Activated T-cell treated with anti-CD3 and anti-CD28 coated beads, Interleukin-2, amount 50 U/mL, for 72 hours (primary cell): ENCODE measurements around the gene TNFRSF1A. TPM values are rescaled to one million over a fixed set of nuclear protein-coding genes. Genes with fewer than 3 reads are reported as not detected.

Experiments
- ATAC-seq, 2 donors: fragments of 150-1000 bp; cut with Tn5 transposase; replicated peaks in 1 of 2; 2 replicates each; pipeline ENCODE4 v1.10.0; 2021; ENCODE audit warnings: moderate library complexity in 2 of 2, mild to moderate bottlenecking in 1 of 2
- DNase-seq, 2 donors: peaks; one replicate each; pipeline ENCODE4 v3.0.0; 2021 to 2022; ENCODE audit warnings: mixed read lengths in 1 of 2
- H3K27ac Mint-ChIP-seq: one replicate; pipeline ENCODE4 v1.8.0; 2022; ENCODE audit warnings: mild to moderate bottlenecking, moderate library complexity, mixed read lengths
- H3K27me3 Mint-ChIP-seq: one replicate; pipeline ENCODE4 v1.8.0; 2022; ENCODE audit warnings: low read depth, mixed read lengths
- H3K36me3 Mint-ChIP-seq, 2 donors: one replicate each; pipeline ENCODE4 v1.8.0; 2022; ENCODE audit warnings: mixed read lengths in 2 of 2, mild to moderate bottlenecking in 1 of 2; ENCODE audit not compliant: insufficient read depth in 2 of 2
- H3K4me1 Mint-ChIP-seq: one replicate; pipeline ENCODE4 v1.8.0; 2022; ENCODE audit warnings: low read depth, mixed read lengths
- H3K4me3 Mint-ChIP-seq, 2 donors: one replicate each; pipeline ENCODE4 v1.8.0; 2022; ENCODE audit warnings: mild to moderate bottlenecking in 2 of 2, mixed read lengths in 2 of 2, moderate library complexity in 2 of 2
- H3K9me3 Mint-ChIP-seq, 2 donors: one replicate each; pipeline ENCODE4 v1.8.0; 2022; ENCODE audit warnings: mixed read lengths in 2 of 2
- total RNA-seq, 2 donors: library from RNA; stranded (reverse); gene quantifications; one replicate each; pipeline ENCODE4 v1.2.3, GENCODE V29; 2022

TNFRSF1A gene
- total RNA-seq, 2 donors from 2014 or later, result 48.4 to 52.1 TPM

- no peaks in the 10 kb centered on the region for H3K9me3 Mint-ChIP-seq
- no peaks in the 10 kb centered on the region for H3K27me3 Mint-ChIP-seq
- no peak for DNase-seq
- no peak for ATAC-seq
- H3K4me1 Mint-ChIP-seq, result peaks cover 23% of the 10 kb centered on the region
- H3K27ac Mint-ChIP-seq, result no peak overlapping the region
- H3K36me3 Mint-ChIP-seq, result no peaks in the 10 kb centered on the region
- no peak overlapping the region for H3K4me3 Mint-ChIP-seq
Measured at GRCh38 chr12:6315704-6316597, 25.9 kb downstream of the TNFRSF1A start.

- Mint-ChIP-seq H3K27ac (no peak overlapping the region), H3K4me3 (no peak overlapping the region), H3K9me3 (no peaks in the 10 kb centered on the region), H3K27me3 (no peaks in the 10 kb centered on the region), H3K4me1 (peaks cover 23% of the 10 kb centered on the region), H3K36me3 (no peaks in the 10 kb centered on the region)
- ATAC-seq (no peak), DNase-seq (no peak)
Measured at GRCh38 chr12:6315184-6315583, 26.7 kb downstream of the TNFRSF1A start.

- Mint-ChIP-seq H3K4me1 (peaks cover 23% of the 10 kb centered on the region), H3K36me3 (no peaks in the 10 kb centered on the region), H3K9me3 (no peaks in the 10 kb centered on the region), H3K27ac (no peak overlapping the region), H3K4me3 (no peak overlapping the region), H3K27me3 (no peaks in the 10 kb centered on the region)
- DNase-seq (no peak), ATAC-seq (no peak)
Measured at GRCh38 chr12:6314776-6315175, 27.1 kb downstream of the TNFRSF1A start.

GRCh38 chr12:6313326-6313940, 28.4 kb downstream of the TNFRSF1A start:
- H3K4me3 Mint-ChIP-seq, result no peak overlapping the region
- H3K9me3 Mint-ChIP-seq, result no peaks in the 10 kb centered on the region
- H3K27ac Mint-ChIP-seq, result no peak overlapping the region
- H3K36me3 Mint-ChIP-seq, result no peaks in the 10 kb centered on the region
- peaks cover 7% of the 10 kb centered on the region for H3K27me3 Mint-ChIP-seq
- DNase-seq (no peak), ATAC-seq (no peak)
- peaks cover 19% of the 10 kb centered on the region for H3K4me1 Mint-ChIP-seq

GRCh38 chr12:6312529-6313325, 29.1 kb downstream of the TNFRSF1A start:
- Mint-ChIP-seq H3K4me3 (peak overlapping the region in 1 of 2 donors; percentile 1), H3K27me3 (peaks cover 7% of the 10 kb centered on the region), H3K36me3 (no peaks in the 10 kb centered on the region), H3K4me1 (peaks cover 12% of the 10 kb centered on the region), H3K27ac (no peak overlapping the region), H3K9me3 (no peaks in the 10 kb centered on the region)
- DNase-seq (no peak), ATAC-seq (peak; percentile 43 to 49)

- ATAC-seq, result no peak
- DNase-seq, result no peak
- peaks cover 10% of the 10 kb centered on the region for H3K4me1 Mint-ChIP-seq
- no peak overlapping the region for H3K27ac Mint-ChIP-seq
- H3K36me3 Mint-ChIP-seq, result no peaks in the 10 kb centered on the region
- H3K4me3 Mint-ChIP-seq, result no peak overlapping the region
- H3K9me3 Mint-ChIP-seq, result no peaks in the 10 kb centered on the region
- H3K27me3 Mint-ChIP-seq, result peaks cover 7% of the 10 kb centered on the region
Measured at GRCh38 chr12:6311822-6312528, 29.9 kb downstream of the TNFRSF1A start.

GRCh38 chr12:6310771-6311610, 30.9 kb downstream of the TNFRSF1A start:
- ATAC-seq (peak in 1 of 2 donors; percentile 3), DNase-seq (no peak)
- peaks cover 7% of the 10 kb centered on the region for H3K27me3 Mint-ChIP-seq
- peak overlapping the region in 1 of 2 donors; percentile 24 for H3K4me3 Mint-ChIP-seq
- no peaks in the 10 kb centered on the region for H3K36me3 Mint-ChIP-seq
- no peaks in the 10 kb centered on the region for H3K9me3 Mint-ChIP-seq
- peaks cover 10% of the 10 kb centered on the region for H3K4me1 Mint-ChIP-seq
- H3K27ac Mint-ChIP-seq, result no peak overlapping the region

- DNase-seq (no peak), ATAC-seq (no peak)
- H3K27me3 Mint-ChIP-seq, result peaks cover 7% of the 10 kb centered on the region
- no peak overlapping the region for H3K27ac Mint-ChIP-seq
- no peaks in the 10 kb centered on the region for H3K36me3 Mint-ChIP-seq
- no peak overlapping the region for H3K4me3 Mint-ChIP-seq
- H3K9me3 Mint-ChIP-seq, result no peaks in the 10 kb centered on the region
- H3K4me1 Mint-ChIP-seq, result peaks cover 4% of the 10 kb centered on the region
Measured at GRCh38 chr12:6307529-6307928, 34.3 kb downstream of the TNFRSF1A start.

GRCh38 chr12:6306599-6307220, 35.2 kb downstream of the TNFRSF1A start:
- Mint-ChIP-seq H3K4me3 (no peak overlapping the region), H3K27me3 (peaks cover 7% of the 10 kb centered on the region), H3K27ac (no peak overlapping the region), H3K4me1 (no peaks in the 10 kb centered on the region), H3K36me3 (no peaks in the 10 kb centered on the region), H3K9me3 (no peaks in the 10 kb centered on the region)
- DNase-seq (no peak), ATAC-seq (no peak)

- Mint-ChIP-seq H3K27ac (no peak overlapping the region), H3K4me3 (no peak overlapping the region), H3K9me3 (no peaks in the 10 kb centered on the region), H3K36me3 (no peaks in the 10 kb centered on the region), H3K4me1 (no peaks in the 10 kb centered on the region), H3K27me3 (peaks cover 7% of the 10 kb centered on the region)
- ATAC-seq (no peak), DNase-seq (no peak)
Measured at GRCh38 chr12:6306151-6306550, 35.7 kb downstream of the TNFRSF1A start.

- Mint-ChIP-seq H3K36me3 (no peaks in the 10 kb centered on the region), H3K4me1 (no peaks in the 10 kb centered on the region), H3K27ac (no peak overlapping the region), H3K9me3 (no peaks in the 10 kb centered on the region), H3K4me3 (no peak overlapping the region), H3K27me3 (no peaks in the 10 kb centered on the region)
- DNase-seq (no peak), ATAC-seq (no peak)
Measured at GRCh38 chr12:6303071-6303470, 38.8 kb downstream of the TNFRSF1A start.

- ATAC-seq, result no peak
- Mint-ChIP-seq H3K4me1 (no peaks in the 10 kb centered on the region), H3K9me3 (no peaks in the 10 kb centered on the region), H3K27me3 (no peaks in the 10 kb centered on the region), H3K27ac (no peak overlapping the region), H3K4me3 (no peak overlapping the region), H3K36me3 (no peaks in the 10 kb centered on the region)
- no peak for DNase-seq
Measured at GRCh38 chr12:6302621-6303020, 39.3 kb downstream of the TNFRSF1A start.
